LNCAP (cell line): ENCODE results near the gene PRKD2.

Experiments used
- CTCF ChIP-seq: fragments of 450-650 bp; IDR thresholded peaks from 2 replicates; pipeline ENCODE4 v1.5.1; 2017; ENCODE audit warnings: mild to moderate bottlenecking

PRKD2 gene

DNA sequence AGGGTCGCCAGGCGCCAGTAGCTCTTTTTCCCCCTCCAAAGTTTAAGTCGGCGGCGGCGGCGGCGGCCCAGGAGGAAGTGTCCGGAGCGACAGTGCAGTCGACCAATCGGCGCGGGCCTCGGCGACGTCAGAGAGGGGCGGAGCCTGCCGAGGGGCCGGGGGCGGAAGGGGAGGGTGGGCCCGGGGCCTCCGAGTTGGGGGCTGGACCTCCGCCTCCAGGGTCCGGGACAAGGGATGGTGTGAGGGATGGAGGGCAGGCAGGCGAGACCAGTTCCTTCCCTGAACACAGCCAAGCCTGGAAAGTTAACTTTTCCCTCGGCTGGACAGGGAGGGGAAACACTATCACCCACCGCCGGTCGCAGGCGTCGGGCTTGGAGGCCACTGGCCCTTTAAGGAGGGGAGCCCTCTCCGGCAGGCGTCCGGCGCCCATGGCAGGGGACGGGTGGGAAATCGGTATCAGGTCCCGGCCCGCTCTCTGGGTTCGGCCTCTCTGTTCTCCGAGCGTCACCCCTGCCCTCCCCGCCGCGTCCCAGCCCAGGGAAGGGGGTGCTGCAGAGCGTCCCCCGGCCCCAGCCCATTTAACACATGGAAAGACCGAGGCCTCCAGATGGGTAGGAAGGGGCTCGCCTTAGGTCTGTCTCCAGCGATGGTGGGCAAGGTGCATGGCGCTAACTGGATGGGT is at the start of gene PRKD2:
Gene PRKD2, minus strand, starts transcription at position 81 of the 682 bp plus-strand sequence. CDS start 744 bp downstream, outside the sequence.
- TF ChIP-seq CTCF = no peak

- no peak for TF ChIP-seq CTCF
These were observed 47.9 kb upstream of the PRKD2 start for GRCh38 chr19:46764817-46765291.

GRCh38 chr19:46762245-46762890 is 45.5 kb upstream of the PRKD2 start:
- TF ChIP-seq CTCF = no peak

DNA sequence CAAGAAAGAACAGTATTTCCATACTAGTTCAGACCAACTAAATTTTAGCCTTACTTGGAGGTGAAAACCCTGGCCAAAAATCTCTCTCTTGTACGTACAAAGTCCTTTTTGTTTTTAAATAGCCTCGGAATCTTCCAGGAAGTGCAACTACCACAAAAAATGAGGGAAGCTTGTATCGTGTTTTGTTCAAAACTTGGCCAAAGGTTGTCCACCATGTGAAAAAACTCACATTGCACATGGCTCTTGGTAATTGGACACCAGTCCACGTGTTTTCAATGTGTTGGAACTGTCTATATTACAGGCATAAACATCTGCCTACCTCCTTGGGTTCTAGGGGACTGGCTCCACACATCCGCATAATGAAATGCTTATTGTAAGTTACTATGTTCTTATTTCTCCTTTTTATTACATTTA is 44.5 kb upstream of the PRKD2 start:
- TF ChIP-seq CTCF = no peak

DNA sequence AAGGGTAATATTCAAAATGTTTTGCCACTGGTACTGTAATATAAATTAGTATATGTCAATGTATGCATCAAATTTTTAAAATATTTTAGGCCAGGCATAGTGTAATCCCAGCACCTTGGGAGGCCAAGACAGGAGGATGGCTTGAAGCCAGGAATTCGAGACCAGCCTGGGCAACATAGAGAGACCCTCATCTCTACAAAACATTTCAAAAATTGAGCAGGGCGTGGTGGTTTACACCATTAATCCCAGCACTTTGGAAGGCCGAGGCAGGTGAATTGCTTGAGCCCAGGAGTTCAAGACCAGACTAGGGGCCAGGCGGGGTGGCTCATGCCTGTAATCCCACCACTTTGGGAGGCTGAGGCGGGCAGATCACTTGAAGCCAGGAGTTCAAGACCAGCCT is 43.4 kb upstream of the PRKD2 start:
- TF ChIP-seq CTCF = no peak

GRCh38 chr19:46759817-46760333 is 43.0 kb upstream of the PRKD2 start:
- TF ChIP-seq CTCF = no peak

DNA sequence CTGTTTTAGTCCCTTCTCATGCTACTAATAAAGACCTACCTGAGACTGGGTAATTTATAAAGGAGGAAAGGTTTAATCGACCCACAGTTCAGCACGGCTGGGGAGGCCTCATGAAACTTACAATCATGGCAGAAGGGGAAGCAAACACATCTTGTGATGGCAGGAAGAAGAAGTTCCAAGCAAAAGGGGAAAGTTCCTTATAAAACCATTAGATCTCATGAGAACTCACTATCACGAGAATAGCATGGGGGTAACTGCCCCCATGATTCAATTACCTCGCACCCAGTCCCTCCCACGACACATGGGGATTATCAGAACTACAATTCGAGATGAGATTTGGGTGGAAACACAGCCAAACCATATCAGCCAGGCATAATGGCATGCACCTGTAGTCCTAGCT is 42.3 kb upstream of the PRKD2 start:
- no peak for TF ChIP-seq CTCF
